HG02759 (cell line): ENCODE data around the gene TRAPPC10.

Experiments
- ATAC-seq: cut with Tn5 transposase; IDR thresholded peaks from one replicate; pipeline ENCODE4 v1.9.1; 2021; ENCODE audit warnings: mild to moderate bottlenecking, moderate library complexity; ENCODE audit not compliant: unreplicated experiment

The TRAPPC10 gene

GRCh38 chr21:44002511-44002910 lies 9.6 kb upstream of the TRAPPC10 start:
- no peak for ATAC-seq

- ATAC-seq = no peak
Measured at GRCh38 chr21:44003307-44003966, 8.7 kb upstream of the TRAPPC10 start.

GRCh38 chr21:44005071-44005470 lies 7.0 kb upstream of the TRAPPC10 start:
- no peak for ATAC-seq

GRCh38 chr21:44005593-44005992 lies 6.5 kb upstream of the TRAPPC10 start:
- no peak for ATAC-seq

DNA sequence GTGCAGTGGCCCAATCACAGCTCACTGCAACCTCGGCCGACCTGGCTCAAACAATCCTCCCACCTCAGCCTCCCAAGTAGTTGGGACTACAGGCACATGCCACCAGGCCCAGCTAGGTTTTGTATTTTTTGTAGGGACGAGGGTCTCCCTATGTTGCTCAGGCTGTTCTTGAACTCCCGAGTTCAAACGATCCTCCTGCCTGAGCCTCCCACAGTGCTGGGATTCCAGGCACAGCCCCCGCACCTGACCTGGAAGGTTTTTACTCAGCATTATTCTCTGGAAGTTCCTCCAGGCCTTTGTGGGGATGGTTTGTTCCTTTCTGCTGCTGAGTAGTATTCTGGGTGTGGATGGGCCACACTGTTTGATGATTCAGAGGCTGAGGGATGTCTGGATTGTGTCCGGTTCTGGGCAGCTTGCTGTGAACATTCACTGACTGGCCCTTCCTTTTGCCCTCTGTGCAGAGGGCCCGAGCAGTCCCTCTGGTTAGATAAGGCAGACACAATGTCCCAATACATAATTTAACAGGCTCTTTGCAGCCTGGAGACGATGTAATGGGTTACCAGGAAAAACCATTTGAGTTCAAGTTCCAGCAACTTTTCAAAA lies 6.0 kb upstream of the TRAPPC10 start:
- ATAC-seq = no peak

DNA sequence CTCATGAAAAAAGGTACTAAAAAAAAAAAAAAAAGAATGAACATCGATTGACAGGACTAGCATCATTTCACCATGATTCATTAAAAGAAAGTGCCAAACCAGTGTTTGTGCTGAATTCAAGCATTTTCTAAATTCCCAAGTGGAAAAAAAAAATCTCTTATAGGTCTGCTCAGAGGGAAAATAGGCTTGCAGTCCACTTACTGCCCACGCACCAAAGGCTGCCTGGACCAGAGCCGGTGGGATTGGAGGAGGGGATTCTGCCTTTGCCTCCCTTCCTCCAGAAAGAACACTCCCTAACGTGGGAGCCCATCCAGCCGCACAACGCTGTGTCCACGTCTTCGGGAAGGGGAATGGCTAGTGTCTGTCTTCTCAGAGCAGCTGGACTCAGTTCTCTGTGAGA lies 5.5 kb upstream of the TRAPPC10 start:
- no peak for ATAC-seq

- no peak for ATAC-seq
Measured at GRCh38 chr21:44010429-44010828, 1.7 kb upstream of the TRAPPC10 start.

GRCh38 chr21:44011123-44011522 lies 986 bp upstream of the TRAPPC10 start:
- ATAC-seq = no peak

DNA sequence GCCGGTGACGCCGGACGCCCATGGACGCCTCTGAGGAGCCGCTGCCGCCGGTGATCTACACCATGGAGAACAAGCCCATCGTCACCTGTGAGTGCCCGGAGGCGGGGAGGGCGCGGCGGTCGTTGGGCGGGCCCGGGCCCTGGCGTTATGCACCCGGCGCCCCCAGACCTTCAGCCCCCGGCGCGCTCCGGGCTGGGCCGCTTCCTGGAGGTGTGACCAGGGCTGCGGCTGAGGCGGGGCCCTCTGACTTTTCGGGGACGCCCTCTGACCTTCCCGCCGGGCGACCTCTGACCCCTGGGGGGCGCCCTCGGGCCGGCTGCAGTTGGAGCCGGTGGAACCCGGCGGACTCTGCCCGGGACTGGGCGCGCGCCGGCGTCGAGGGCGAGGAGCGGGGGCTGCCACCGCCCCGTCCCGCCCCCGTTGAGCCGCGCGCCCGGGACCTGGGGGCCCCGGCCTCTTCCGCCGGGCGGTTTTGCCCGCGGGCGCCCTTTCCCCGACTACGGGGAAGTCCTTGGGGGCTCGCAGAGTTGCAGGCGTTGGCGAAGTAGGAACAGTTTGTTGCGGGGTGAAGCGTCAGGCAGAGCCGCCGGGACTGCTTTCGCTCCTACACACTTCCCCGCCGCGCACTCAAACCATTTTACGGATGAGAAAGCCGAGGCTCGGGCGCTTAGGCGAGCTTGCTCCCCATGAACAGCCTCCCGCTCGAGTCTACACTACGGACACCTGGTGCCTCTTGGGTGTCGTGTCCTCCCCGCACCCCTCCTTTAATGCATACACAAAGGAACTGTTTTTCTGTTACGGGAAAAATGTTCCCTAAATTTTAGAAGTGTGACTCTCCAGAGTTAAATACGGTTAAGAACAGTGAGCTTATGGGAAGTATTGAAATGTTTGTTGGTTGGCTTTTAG lies 618 bp downstream of the TRAPPC10 start:
- peak; percentile 72 for ATAC-seq

DNA sequence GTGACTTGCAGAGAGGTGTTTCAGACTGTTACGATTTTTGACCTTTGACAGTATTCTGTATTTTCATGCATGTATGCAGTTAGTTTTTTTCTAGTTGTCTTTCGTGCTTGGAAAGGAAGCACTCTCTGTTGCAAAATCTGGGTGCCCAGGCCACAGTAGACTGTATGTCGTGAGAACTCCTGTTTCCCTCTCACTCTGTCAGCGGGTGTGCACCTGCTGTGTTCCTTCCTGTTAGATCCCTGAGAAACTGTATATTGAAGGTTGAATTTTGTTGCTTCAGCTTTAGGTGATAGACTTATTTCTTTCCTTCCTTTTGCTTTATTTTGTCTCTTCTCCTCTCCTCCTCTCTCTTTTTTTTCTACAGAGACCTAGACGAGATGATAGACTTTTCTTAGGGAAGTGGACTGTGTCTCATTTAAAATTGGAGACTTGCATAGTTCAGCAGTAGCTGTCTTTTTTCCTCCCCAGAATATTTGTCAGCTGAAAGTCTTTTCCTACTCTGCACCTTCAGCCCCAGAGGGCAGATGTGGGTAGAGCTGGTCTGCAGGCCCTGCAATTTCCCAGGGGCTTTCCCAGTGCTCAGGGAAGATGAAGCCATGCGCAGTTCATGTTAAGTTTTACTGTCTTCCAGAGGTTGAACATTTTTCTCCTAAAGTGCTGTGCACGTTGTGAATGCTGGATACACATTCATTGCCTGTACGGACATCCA lies 1.4 kb downstream of the TRAPPC10 start:
- no peak for ATAC-seq

DNA sequence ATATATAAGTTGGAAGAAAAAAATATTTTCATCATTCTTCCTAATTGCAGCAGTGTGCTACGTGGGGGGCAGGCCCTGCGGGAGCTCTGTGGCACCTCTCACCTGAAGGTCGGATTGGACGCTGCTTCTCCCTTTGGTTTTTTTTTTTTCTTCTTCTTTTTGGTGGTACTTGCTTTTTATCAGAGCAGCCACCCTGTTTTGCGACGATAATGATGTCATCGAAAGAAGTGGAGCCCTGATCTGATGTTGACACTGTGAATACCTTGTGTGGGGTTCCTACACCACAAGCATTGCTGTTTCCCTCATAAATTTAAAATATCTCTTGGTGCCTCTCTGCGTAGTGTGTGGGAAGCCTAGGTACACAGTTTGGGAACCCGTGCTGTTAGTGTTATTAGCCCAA lies 5.5 kb downstream of the TRAPPC10 start:
- ATAC-seq = no peak

- no peak for ATAC-seq
Measured at GRCh38 chr21:44018127-44018526, 6.0 kb downstream of the TRAPPC10 start.

DNA sequence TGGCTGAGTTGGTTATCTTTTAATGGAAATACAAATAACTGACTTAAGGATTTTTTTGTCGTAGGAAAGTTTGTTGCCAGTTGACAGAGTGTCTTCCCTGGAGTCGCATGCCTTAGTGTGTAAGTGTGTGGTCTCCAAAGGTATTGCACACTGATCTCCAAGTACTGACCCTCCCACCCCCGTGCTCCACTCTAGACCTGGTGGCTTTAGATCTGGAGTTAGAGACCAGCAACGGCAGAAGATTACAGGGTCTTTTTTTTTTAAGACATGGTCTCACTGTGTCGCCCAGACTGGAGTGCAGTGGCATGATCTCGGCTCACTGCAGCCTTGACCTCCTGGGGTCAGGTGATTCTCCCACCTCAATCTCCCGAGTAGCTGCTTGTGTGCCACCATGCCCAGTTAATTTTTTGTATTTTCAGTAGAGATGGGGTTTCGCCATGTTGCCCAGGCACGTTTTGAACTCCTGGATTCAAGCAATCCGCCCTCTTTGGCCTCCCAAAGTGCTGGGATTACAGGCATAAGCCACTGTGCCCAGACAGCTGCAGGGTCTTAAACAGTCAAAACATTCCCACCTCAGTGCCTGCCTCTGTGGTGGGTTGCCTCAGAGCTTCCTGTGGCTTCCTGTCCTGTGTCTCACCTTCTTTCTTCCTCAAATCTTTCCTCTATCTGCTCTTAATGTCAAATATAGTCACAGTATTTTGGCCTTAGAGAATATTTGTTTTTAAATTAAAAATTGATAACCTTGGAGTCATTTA lies 6.9 kb downstream of the TRAPPC10 start:
- ATAC-seq = no peak

DNA sequence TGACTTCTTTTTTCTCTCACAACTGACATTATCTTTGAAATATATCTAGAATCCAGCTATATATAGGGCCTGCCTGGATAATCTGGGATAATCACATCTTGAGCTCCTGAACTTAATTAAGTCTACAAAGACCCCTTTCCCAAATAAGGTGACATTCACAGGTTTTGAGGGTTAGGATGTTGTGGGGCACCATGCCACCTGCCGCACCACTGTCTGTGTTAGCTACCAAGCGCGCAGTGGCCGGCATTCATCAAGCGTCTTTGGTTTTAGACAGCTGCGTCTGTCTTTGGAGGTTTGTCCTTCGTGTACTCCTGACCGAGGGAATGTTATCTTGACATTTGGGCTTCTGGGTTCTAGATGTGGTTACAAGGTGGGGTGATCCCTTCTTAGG lies 7.5 kb downstream of the TRAPPC10 start:
- ATAC-seq = no peak

DNA sequence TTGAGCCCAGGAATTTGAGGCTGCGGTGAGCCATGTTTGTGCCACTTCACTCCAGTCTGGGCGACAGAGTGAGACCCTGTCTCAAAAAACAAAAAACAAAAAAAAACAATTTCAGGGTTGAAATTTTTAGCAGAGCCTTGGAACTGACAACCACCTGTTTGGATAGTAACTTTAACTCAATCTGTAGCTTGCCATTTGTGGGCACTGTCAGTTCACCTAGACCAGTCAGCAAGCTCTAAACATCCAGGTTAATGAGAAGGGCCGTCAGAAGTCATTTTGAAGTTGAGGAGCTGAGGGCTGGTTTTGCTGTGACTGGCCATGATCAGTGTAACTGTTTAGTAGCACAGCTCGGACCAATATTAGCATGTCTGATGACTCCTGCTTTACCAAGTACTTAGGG lies 8.4 kb downstream of the TRAPPC10 start:
- no peak for ATAC-seq

- ATAC-seq = no peak
Measured at GRCh38 chr21:44021064-44021463, 9.0 kb downstream of the TRAPPC10 start.

DNA sequence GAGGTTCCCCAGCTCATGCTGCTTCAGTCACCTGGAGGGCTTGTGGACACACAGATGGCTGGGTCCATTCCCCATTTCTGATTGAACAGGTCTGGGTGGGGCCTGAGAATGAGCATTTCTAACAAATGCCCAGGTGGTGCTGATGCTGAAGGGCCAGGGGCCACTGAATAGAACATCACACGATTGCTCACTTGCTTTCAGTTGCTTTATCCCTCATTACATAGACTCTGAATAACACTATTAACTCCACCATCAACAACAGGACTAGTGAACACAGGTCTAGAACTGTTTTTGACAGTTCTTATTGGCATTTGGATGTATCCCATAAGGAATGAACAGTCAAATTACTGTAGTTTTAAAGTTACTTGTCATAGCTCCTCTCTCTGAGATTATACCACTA lies 12.1 kb downstream of the TRAPPC10 start:
- ATAC-seq = no peak

DNA sequence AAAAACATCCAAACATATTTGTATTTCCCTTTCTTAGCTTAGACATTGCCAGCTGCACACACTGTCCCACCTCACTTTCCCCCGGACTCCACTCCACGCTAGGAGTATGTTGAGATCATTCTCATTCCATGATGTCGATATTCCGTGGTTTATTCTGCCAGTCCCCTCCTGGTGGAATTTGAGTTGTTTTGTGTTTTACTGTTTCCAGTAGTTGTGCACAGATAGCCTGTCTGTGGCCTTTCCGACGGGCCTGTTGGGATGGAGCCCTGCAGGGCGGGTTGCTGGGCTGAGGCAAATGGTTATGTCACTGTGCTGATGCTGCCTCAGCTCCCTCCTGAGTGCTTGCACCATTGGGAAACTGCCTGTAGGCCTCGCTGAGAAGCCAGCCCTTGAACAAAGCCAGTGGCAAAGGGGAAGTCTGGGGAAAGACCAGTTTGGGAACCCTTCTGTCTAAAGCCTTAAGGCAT lies 12.8 kb downstream of the TRAPPC10 start:
- no peak for ATAC-seq

GRCh38 chr21:44027607-44028286 lies 15.6 kb downstream of the TRAPPC10 start:
- no peak for ATAC-seq

DNA sequence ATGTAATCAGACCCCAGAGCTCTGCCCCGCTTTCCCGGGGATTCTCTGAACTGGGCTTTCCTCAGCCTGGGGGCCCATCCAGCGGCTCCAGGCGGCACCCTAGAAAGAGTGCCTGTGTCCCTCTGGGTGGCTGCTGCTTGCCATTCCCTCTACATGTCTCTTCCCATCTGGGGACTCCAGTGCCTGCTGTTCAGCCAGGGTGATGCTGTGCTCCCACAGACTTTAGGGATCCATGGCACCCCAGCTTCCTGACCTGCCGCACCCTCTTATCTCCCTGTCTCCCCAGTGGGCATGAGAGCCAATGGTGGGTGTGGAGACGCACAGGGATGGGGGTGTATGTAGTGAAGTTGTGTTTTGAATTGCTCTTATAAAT lies 16.2 kb downstream of the TRAPPC10 start:
- no peak for ATAC-seq
